ENCODE data around the gene NAAA. TPM values are rescaled to one million over a fixed set of nuclear protein-coding genes. Genes with fewer than 3 reads are reported as not detected.

The NAAA gene
- total and polyA plus RNA-seq, 2 donors (not counting 1 experiment from before 2014, with no cell fraction given) = 32.4 to 50.7 TPM

DNA sequence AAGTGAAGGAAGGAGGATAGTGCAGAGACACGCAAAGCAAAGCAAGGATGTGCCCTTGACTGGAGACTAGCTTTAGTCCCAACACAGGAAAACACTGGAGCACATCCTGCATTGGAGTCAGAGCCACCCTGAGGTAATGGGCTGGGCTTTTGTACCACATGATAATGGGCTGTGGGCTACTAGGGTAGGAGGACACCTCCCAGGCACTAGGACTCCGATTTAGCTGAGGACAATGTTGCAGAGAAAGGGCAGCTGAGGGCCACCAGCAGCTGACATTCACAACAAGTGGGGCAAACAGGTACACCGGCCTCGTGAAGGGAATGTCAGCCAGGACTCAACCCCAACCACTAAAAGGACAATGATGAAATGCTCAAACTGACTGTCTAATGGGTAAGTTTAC is 39.8 kb upstream of the NAAA start:
- Histone ChIP-seq H3K4me3 (replicated peaks in 1 of 4; ENCODE audit: control extremely low read depth in 1 of 4, insufficient read depth in 1 of 4, low read depth in 3 of 4, low read length in 4 of 4) (no peak overlapping the region), H4K20me1 (ENCODE audit: control insufficient read depth, extremely low read depth, insufficient read depth, low read length) (no peaks in the 10 kb centered on the region), H3K79me2 (ENCODE audit: control insufficient read depth, insufficient read depth, low read length) (peaks cover 23% of the 10 kb centered on the region), H3K9ac (ENCODE audit: insufficient read depth, low read length) (no peak overlapping the region), H3K27ac (ENCODE audit: insufficient read depth, low read length) (no peak overlapping the region), H3K4me2 (ENCODE audit: extremely low read depth, insufficient read depth, low read length) (no peak overlapping the region), H2AFZ (ENCODE audit: low read length) (no peak overlapping the region), H3K27me3 (ENCODE audit: control insufficient read depth, insufficient read depth, low read length) (no peaks in the 10 kb centered on the region), H3K9me3 (ENCODE audit: control insufficient read depth, insufficient read depth, low read depth, low read length) (no peaks in the 10 kb centered on the region), H3K36me3 (ENCODE audit: control insufficient read depth, insufficient read depth, low read length) (peaks cover 5% of the 10 kb centered on the region), H3K4me1 (ENCODE audit: control insufficient read depth, extremely low read depth, insufficient read depth, low read length) (peaks cover 2% of the 10 kb centered on the region)
- DNase-seq (ENCODE audit: low read depth in 2 of 2) = no peak
- TF ChIP-seq EZH2 (IDR thresholded peaks at IDR 0.05; ENCODE audit: low read length, missing control alignments) = no peak
- TF ChIP-seq, protein P1, sequence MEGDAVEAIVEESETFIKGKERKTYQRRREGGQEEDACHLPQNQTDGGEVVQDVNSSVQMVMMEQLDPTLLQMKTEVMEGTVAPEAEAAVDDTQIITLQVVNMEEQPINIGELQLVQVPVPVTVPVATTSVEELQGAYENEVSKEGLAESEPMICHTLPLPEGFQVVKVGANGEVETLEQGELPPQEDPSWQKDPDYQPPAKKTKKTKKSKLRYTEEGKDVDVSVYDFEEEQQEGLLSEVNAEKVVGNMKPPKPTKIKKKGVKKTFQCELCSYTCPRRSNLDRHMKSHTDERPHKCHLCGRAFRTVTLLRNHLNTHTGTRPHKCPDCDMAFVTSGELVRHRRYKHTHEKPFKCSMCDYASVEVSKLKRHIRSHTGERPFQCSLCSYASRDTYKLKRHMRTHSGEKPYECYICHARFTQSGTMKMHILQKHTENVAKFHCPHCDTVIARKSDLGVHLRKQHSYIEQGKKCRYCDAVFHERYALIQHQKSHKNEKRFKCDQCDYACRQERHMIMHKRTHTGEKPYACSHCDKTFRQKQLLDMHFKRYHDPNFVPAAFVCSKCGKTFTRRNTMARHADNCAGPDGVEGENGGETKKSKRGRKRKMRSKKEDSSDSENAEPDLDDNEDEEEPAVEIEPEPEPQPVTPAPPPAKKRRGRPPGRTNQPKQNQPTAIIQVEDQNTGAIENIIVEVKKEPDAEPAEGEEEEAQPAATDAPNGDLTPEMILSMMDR (conservative IDR thresholded peaks at IDR 0.05 in 1 of 2, IDR thresholded peaks at IDR 0.05 in 1 of 2; ENCODE audit: low read depth in 1 of 2, low read length in 2 of 2) = no peak

DNA sequence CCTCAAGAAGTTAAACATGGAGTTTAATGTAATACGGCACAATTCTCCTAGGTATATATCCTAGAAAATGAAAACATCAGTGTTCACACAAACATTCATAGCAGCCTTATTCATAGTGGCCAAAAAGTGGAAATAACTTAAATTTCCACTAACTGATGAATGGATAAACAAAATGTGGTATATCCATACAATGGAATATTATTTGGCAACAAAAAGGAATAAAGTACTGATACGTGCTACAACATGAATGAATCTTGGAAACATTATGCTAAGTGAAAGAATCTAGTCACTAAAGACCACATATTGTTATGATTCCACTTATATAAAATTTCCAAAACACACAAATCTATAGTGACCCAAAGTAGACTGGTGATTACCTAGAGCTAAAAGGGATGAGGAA is 35.4 kb upstream of the NAAA start:
- Histone ChIP-seq H3K27me3 (ENCODE audit: control insufficient read depth, insufficient read depth, low read length) (no peaks in the 10 kb centered on the region), H3K4me2 (ENCODE audit: extremely low read depth, insufficient read depth, low read length) (no peak overlapping the region), H3K4me3 (replicated peaks in 1 of 4; ENCODE audit: control extremely low read depth in 1 of 4, insufficient read depth in 1 of 4, low read depth in 3 of 4, low read length in 4 of 4) (no peak overlapping the region), H3K9ac (ENCODE audit: insufficient read depth, low read length) (no peak overlapping the region), H3K27ac (ENCODE audit: insufficient read depth, low read length) (no peak overlapping the region), H2AFZ (ENCODE audit: low read length) (no peak overlapping the region), H3K79me2 (ENCODE audit: control insufficient read depth, insufficient read depth, low read length) (peaks cover 2% of the 10 kb centered on the region), H3K9me3 (ENCODE audit: control insufficient read depth, insufficient read depth, low read depth, low read length) (no peaks in the 10 kb centered on the region), H4K20me1 (ENCODE audit: control insufficient read depth, extremely low read depth, insufficient read depth, low read length) (no peaks in the 10 kb centered on the region), H3K4me1 (ENCODE audit: control insufficient read depth, extremely low read depth, insufficient read depth, low read length) (no peaks in the 10 kb centered on the region), H3K36me3 (ENCODE audit: control insufficient read depth, insufficient read depth, low read length) (peaks cover 5% of the 10 kb centered on the region)
- TF ChIP-seq EZH2 (IDR thresholded peaks at IDR 0.05; ENCODE audit: low read length, missing control alignments) = no peak
- TF ChIP-seq, protein P1 (conservative IDR thresholded peaks at IDR 0.05 in 1 of 2, IDR thresholded peaks at IDR 0.05 in 1 of 2; ENCODE audit: low read depth in 1 of 2, low read length in 2 of 2) = no peak
- DNase-seq (ENCODE audit: low read depth in 2 of 2) = no peak

DNA sequence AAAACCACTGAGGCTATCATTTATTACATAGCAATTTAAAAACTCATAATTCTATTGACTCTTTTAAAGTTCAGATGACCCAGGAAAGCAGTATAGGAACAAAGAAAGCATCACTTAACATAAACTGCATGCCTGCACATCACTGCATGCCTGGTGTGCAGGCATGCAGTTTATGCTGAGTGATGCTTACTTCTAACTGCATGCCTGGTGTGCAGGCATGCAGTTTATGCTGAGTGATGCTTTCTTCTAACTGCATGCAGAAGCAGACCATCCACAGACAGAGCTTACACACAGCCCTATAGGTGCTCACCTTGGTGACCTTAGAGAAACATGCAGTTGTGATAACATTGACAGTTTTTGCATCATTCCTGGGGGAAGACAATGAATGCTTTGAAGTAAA is 33.0 kb upstream of the NAAA start:
- Histone ChIP-seq H3K4me1 (ENCODE audit: control insufficient read depth, extremely low read depth, insufficient read depth, low read length) (no peaks in the 10 kb centered on the region), H3K79me2 (ENCODE audit: control insufficient read depth, insufficient read depth, low read length) (no peaks in the 10 kb centered on the region), H3K27me3 (ENCODE audit: control insufficient read depth, insufficient read depth, low read length) (no peaks in the 10 kb centered on the region), H4K20me1 (ENCODE audit: control insufficient read depth, extremely low read depth, insufficient read depth, low read length) (no peaks in the 10 kb centered on the region), H3K9ac (ENCODE audit: insufficient read depth, low read length) (no peak overlapping the region), H2AFZ (ENCODE audit: low read length) (no peak overlapping the region), H3K4me2 (ENCODE audit: extremely low read depth, insufficient read depth, low read length) (no peak overlapping the region), H3K9me3 (ENCODE audit: control insufficient read depth, insufficient read depth, low read depth, low read length) (no peaks in the 10 kb centered on the region), H3K36me3 (ENCODE audit: control insufficient read depth, insufficient read depth, low read length) (peaks cover 5% of the 10 kb centered on the region), H3K4me3 (replicated peaks in 1 of 4; ENCODE audit: control extremely low read depth in 1 of 4, insufficient read depth in 1 of 4, low read depth in 3 of 4, low read length in 4 of 4) (no peak overlapping the region), H3K27ac (ENCODE audit: insufficient read depth, low read length) (no peak overlapping the region)
- no peak for TF ChIP-seq EZH2 (IDR thresholded peaks at IDR 0.05; ENCODE audit: low read length, missing control alignments)
- TF ChIP-seq, protein P1 (conservative IDR thresholded peaks at IDR 0.05 in 1 of 2, IDR thresholded peaks at IDR 0.05 in 1 of 2; ENCODE audit: low read depth in 1 of 2, low read length in 2 of 2) = no peak
- no peak for DNase-seq (ENCODE audit: low read depth in 2 of 2)

Measured in fibroblast of lung (primary cell).